ENCODE measurements around the gene FLOT1.

FLOT1 gene

GRCh38 chr6:30679765-30680535 is 62.5 kb downstream of the FLOT1 start:
- DNase-seq (ENCODE audit: low spot score) = no peak

GRCh38 chr6:30678964-30679726 is 63.3 kb downstream of the FLOT1 start:
- DNase-seq (ENCODE audit: low spot score) = peak; percentile 83

Data from HuH-7 (cell line).